Osteoblast (primary cell): Measurements from ENCODE around the gene CIB4. TPM values are rescaled to one million over a fixed set of nuclear protein-coding genes. Genes with fewer than 3 reads are reported as not detected.

Experiments
- DNase-seq: peaks from one replicate; pipeline ENCODE4 v3.0.0; 2011; ENCODE audit warnings: low spot score, mixed read lengths; ENCODE audit not compliant: insufficient read length; ENCODE audit errors: missing footprints
- H2AFZ ChIP-seq: 2 replicates; pipeline ENCODE4 v1.6.0; 2011; ENCODE audit warnings: mild to moderate bottlenecking, low read length
- H3K27ac ChIP-seq: 2 replicates; pipeline ENCODE4 v1.5.1; 2011; ENCODE audit warnings: mild to moderate bottlenecking, low read depth, low read length, moderate library complexity
- H3K27me3 ChIP-seq: 2 replicates; pipeline ENCODE4 v1.6.0; 2012; ENCODE audit warnings: mild to moderate bottlenecking, control low read depth, inconsistent platforms, low read length, moderate library complexity; ENCODE audit not compliant: insufficient read depth
- H3K36me3 ChIP-seq: 2 replicates; pipeline ENCODE4 v1.5.1; 2011; ENCODE audit warnings: mild to moderate bottlenecking, low read length, control low read depth, moderate library complexity; ENCODE audit not compliant: insufficient read depth
- H3K4me1 ChIP-seq: 2 replicates; pipeline ENCODE4 v1.5.1; 2011; ENCODE audit warnings: mild to moderate bottlenecking, low read length, control low read depth, moderate library complexity; ENCODE audit not compliant: insufficient read depth
- H3K4me2 ChIP-seq: 2 replicates; pipeline ENCODE4 v1.6.0; 2011; ENCODE audit warnings: mild to moderate bottlenecking, low read length; ENCODE audit not compliant: insufficient read depth
- H3K4me3 ChIP-seq: fragments of 200-600 bp; sonication (generic); 3 replicates; pipeline ENCODE4 v1.5.1; 2012; ENCODE audit warnings: mild to moderate bottlenecking, low read length, inconsistent platforms; ENCODE audit not compliant: insufficient read depth
- H3K79me2 ChIP-seq: 2 replicates; pipeline ENCODE4 v1.6.0; 2012; ENCODE audit warnings: mild to moderate bottlenecking, low read length, control low read depth, inconsistent platforms; ENCODE audit not compliant: insufficient read depth
- H3K9me3 ChIP-seq: 2 replicates; pipeline ENCODE4 v1.5.1; 2011; ENCODE audit warnings: low read depth, low read length, control low read depth
- H4K20me1 ChIP-seq: 2 replicates; pipeline ENCODE4 v1.6.0; 2012; ENCODE audit warnings: mild to moderate bottlenecking, low read length, control low read depth; ENCODE audit not compliant: insufficient read depth
- total RNA-seq: library from RNA; depleted of rRNA; stranded (reverse); fragments of >200 nt; gene quantifications from 2 replicates; pipeline ENCODE4 v1.2.3, GENCODE V29; 2012
- TF ChIP-seq, protein P1 (sequence below): IDR thresholded peaks from 2 replicates; pipeline ENCODE4 v1.5.1; 2011; ENCODE audit warnings: mild to moderate bottlenecking, low read depth, low read length, moderate library complexity; ENCODE audit errors: extremely low read depth

The CIB4 gene
- total RNA-seq, 1 donor = not detected

DNA sequence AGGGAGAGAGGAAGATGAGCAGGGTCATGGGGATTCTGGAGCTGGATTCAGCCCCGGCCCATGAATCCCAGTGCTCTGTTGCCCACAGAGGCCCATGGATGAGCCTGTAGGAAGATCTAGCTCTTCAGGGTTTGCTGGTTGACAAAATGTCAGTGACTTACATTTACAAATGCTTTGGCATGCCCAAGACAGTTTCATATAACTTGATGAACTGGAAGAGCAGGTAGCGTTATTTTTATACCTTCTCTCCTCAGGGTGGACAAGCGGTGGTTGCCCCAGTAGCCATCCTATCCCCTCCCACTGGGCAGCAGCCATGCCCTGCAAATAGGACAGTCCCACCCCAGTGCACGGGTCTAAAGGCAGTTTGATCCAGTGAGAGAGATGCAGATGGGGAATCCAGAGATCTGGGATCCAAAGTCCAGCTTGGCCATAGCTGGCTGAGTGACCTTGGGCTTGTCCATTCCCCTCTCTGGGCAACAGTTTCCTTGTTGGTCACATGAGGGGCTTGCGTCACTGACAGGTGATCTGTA, 29.8 kb upstream of the CIB4 start:
- Histone ChIP-seq H2AFZ (no peak overlapping the region), H3K4me1 (peaks cover 16% of the 10 kb centered on the region), H4K20me1 (no peaks in the 10 kb centered on the region), H3K36me3 (no peaks in the 10 kb centered on the region), H3K79me2 (no peaks in the 10 kb centered on the region), H3K4me3 (no peak overlapping the region), H3K27ac (no peak overlapping the region), H3K4me2 (no peak overlapping the region), H3K27me3 (peaks cover 23% of the 10 kb centered on the region), H3K9me3 (no peaks in the 10 kb centered on the region)
- DNase-seq = peak; percentile 19
- TF ChIP-seq, protein P1, sequence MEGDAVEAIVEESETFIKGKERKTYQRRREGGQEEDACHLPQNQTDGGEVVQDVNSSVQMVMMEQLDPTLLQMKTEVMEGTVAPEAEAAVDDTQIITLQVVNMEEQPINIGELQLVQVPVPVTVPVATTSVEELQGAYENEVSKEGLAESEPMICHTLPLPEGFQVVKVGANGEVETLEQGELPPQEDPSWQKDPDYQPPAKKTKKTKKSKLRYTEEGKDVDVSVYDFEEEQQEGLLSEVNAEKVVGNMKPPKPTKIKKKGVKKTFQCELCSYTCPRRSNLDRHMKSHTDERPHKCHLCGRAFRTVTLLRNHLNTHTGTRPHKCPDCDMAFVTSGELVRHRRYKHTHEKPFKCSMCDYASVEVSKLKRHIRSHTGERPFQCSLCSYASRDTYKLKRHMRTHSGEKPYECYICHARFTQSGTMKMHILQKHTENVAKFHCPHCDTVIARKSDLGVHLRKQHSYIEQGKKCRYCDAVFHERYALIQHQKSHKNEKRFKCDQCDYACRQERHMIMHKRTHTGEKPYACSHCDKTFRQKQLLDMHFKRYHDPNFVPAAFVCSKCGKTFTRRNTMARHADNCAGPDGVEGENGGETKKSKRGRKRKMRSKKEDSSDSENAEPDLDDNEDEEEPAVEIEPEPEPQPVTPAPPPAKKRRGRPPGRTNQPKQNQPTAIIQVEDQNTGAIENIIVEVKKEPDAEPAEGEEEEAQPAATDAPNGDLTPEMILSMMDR = no peak

DNA sequence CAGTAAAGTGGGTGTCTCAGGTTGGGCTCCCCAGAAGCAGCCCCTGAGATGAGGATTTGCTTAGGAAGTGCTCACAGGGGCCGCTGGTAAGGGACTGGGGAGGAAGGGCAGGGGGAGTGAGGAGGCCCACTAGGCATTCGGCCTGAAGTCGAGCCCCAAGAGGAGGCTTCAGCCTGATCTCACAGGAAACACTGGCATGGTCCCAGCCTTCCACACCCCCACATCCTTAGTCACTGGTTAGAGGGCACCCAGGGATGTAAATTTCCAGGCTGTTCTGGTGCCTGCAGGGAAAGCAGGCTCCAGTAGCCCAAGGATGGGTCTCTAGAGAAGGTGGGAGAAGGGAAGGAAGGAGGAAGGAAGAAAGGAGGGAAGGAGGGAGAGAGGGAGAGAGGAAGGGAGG, 29.0 kb upstream of the CIB4 start:
- DNase-seq = peak; percentile 91
- TF ChIP-seq, protein P1 = no peak
- Histone ChIP-seq H3K27me3 (peaks cover 23% of the 10 kb centered on the region), H3K4me2 (peak overlapping the region; percentile 28), H3K9me3 (no peaks in the 10 kb centered on the region), H4K20me1 (no peaks in the 10 kb centered on the region), H3K79me2 (no peaks in the 10 kb centered on the region), H3K27ac (no peak overlapping the region), H3K4me3 (no peak overlapping the region), H2AFZ (no peak overlapping the region), H3K4me1 (peaks cover 16% of the 10 kb centered on the region), H3K36me3 (no peaks in the 10 kb centered on the region)

DNA sequence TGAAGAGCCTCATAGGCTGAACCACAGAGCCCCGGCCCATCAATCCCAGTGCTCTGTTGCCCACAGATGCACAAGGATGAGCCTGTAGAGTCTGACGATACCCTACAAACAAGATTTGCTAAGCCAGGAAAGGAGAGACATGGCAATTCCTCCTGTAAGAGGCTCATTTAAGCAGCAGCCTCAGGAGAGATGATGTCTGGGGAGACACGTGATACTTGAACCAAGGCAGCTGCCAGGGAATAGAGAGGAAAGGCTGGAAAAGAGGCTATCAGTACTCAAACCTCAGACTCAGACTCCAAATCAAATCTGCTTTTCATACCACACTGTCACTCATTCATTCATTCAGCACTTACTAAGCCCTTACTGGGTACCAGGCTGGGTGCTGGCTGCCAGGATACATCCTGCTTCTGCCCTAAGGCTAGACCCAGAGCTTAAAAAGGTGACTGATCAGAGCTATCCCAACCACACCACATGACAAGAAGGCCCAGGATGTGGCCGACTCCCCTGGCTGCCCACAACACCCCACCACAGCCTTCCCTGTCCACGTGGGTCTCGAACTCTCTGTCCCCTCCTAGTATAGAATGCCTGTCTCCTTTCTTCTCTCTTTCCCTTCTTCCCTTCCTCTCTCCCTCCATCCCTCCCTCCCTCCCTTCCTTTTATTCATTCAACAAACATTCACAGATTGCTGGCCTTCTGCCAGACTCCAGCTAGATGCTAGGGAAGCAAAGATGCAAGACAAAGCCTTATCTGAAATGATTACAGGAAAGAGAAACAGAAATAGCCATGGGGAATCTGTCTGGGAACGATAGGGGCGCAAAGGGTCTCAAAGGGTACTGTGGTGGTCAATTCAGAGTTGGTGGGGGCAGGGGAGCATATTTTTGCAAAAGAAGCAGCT, 27.9 kb upstream of the CIB4 start:
- Histone ChIP-seq H3K79me2 (no peaks in the 10 kb centered on the region), H3K9me3 (no peaks in the 10 kb centered on the region), H4K20me1 (no peaks in the 10 kb centered on the region), H3K36me3 (no peaks in the 10 kb centered on the region), H3K27ac (no peak overlapping the region), H2AFZ (no peak overlapping the region), H3K4me3 (no peak overlapping the region), H3K4me1 (peaks cover 16% of the 10 kb centered on the region), H3K4me2 (no peak overlapping the region), H3K27me3 (peaks cover 22% of the 10 kb centered on the region)
- DNase-seq = peak; percentile 18
- TF ChIP-seq, protein P1 = no peak

DNA sequence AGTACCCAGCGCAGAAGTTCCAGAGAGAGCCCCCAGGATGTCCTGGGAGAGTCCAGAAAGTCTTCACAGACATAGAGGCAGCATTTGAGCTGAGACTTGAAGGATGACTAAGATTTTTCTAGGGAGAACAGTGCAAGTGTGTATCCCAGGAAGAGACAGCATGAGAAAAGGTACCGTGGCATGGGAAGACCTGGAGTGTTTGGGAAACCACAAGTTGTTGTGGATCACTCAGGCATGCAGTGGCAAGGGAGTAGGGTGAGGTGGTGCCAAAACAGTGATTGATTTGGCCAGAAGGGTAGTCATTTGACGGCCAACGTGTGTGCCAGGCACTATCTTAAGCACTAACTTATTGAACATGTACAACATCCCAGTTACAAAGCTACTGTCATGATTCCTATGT, 26.9 kb upstream of the CIB4 start:
- no peaks in the 10 kb centered on the region for H3K79me2 ChIP-seq
- H3K36me3 ChIP-seq = no peaks in the 10 kb centered on the region
- TF ChIP-seq, protein P1 = no peak
- H2AFZ ChIP-seq = no peak overlapping the region
- H4K20me1 ChIP-seq = no peaks in the 10 kb centered on the region
- no peak overlapping the region for H3K4me2 ChIP-seq
- peaks cover 21% of the 10 kb centered on the region for H3K27me3 ChIP-seq
- no peaks in the 10 kb centered on the region for H3K9me3 ChIP-seq
- no peak overlapping the region for H3K27ac ChIP-seq
- peaks cover 16% of the 10 kb centered on the region for H3K4me1 ChIP-seq
- DNase-seq = no peak
- H3K4me3 ChIP-seq = no peak overlapping the region
